GM12801 (cell line): ENCODE results near the gene HMOX1.

ENCODE experiments used
- CTCF ChIP-seq: IDR thresholded peaks from one replicate; pipeline ENCODE4 v1.5.1; 2011; ENCODE audit warnings: control low read depth; ENCODE audit not compliant: insufficient read length; ENCODE audit errors: extremely low read depth

Gene HMOX1

GRCh38 chr22:35384527-35384926, 3.6 kb downstream of the HMOX1 start:
- TF ChIP-seq CTCF, result no peak

DNA sequence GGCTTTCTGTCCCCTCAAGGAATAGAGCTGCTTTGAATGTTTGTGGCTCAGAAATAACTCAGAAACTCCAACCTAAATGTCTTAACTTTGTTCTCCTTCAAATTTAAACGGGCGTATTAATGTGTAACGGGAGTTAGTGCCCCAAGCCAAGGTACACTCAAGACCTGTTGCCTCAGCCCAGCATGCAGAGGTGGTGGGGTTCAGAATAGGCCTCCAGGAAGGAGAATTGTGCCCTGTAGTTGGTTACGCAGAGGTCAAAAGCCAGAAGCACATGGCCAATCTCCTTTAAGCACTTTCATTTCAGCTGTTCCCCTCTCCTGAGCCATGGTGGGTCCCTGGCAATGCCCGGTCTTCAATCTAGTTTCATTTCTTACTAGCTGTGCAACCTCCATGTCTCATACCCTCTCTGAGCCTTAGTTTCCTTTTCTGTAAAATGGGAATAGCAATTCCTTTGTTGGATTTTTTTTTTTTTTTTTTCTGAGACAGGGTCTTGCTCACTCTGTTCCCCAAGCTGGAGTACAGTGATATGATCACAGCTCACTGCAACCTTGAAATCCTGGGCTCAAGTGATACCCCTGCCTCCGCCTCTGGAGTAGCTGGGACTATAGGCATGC, 4.2 kb downstream of the HMOX1 start:
- TF ChIP-seq CTCF, result no peak

GRCh38 chr22:35386670-35387288, 5.9 kb downstream of the HMOX1 start:
- TF ChIP-seq CTCF, result no peak

- no peak for TF ChIP-seq CTCF
Observed at GRCh38 chr22:35390933-35391332, 10.0 kb downstream of the HMOX1 start.

GRCh38 chr22:35392357-35392756, 11.5 kb downstream of the HMOX1 start:
- TF ChIP-seq CTCF, result no peak

GRCh38 chr22:35393116-35394010, 12.5 kb downstream of the HMOX1 start:
- TF ChIP-seq CTCF, result no peak

DNA sequence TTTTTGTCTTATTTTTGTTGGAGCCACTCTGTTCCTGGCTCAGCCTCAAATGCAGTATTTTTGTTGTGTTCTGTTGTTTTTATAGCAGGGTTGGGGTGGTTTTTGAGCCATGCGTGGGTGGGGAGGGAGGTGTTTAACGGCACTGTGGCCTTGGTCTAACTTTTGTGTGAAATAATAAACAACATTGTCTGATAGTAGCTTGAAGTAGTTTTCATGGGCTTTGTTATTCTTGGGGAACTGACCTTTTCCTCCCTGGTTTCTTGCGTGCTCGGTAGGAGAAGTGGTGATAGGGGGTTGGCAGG, 13.1 kb downstream of the HMOX1 start:
- TF ChIP-seq CTCF, result no peak
